Adrenal gland (tissue), 12 donors: Measurements from ENCODE around the gene LRRC4C. TPM values are rescaled to one million over a fixed set of nuclear protein-coding genes. Genes with fewer than 3 reads are reported as not detected.

Source experiments
- DNase-seq, 7 donors: peaks; one replicate each; pipeline ENCODE4 v3.0.0-alpha.2; 2019 to 2020
- H3K27ac ChIP-seq, 5 donors: fragments of 200-600 bp; sonication (generic) in 4 of 5; 1 replicate in 3 of 5; 2 replicates in 2 of 5; pipeline versions ENCODE4 v1.5.1 to v1.8.0; 2016 to 2020; ENCODE audit warnings: mild to moderate bottlenecking in 1 of 5
- H3K27me3 ChIP-seq: fragments of 200-600 bp; 2 replicates; pipeline ENCODE4 v1.8.0; 2021
- H3K36me3 ChIP-seq, 2 donors: fragments of 200-600 bp; replicated peaks in 1 of 2; 1 replicate in 1 of 2; 2 replicates in 1 of 2; pipeline versions ENCODE4 v1.5.1 to v1.8.0; 2018 to 2022
- H3K4me1 ChIP-seq, 2 donors: fragments of 200-600 bp; replicated peaks in 1 of 2; 1 replicate in 1 of 2; 2 replicates in 1 of 2; pipeline versions ENCODE4 v1.5.1 to v1.8.0; 2018 to 2021
- H3K4me3 ChIP-seq, 4 donors: fragments of 200-600 bp; sonication (generic) in 3 of 4; one replicate each; pipeline ENCODE4 v1.5.1; 2016 to 2018
- H3K9me3 ChIP-seq, 3 donors: fragments of 200-600 bp; sonication (generic) in 1 of 3; replicated peaks in 1 of 3; 1 replicate in 2 of 3; 2 replicates in 1 of 3; pipeline versions ENCODE4 v1.5.1 to v1.8.0; 2016 to 2021
- CTCF ChIP-seq, 6 experiments: fragments of 450-650 bp in 4 of 6; fragments of 200-600 bp in 2 of 6; sonication (generic) in 1 of 6; IDR thresholded peaks; 1 replicate in 5 of 6; 2 replicates in 1 of 6; pipeline versions ENCODE4 v1.5.1 to v1.8.0; 2016 to 2021; ENCODE audit warnings: antibody characterized with exemption in 6 of 6, mild to moderate bottlenecking in 2 of 6, moderate library complexity in 1 of 6
- POLR2A ChIP-seq, 2 donors: fragments of 450-650 bp; IDR thresholded peaks; one replicate each; pipeline ENCODE4 v1.6.1; 2017; ENCODE audit warnings: antibody characterized with exemption in 2 of 2, mild to moderate bottlenecking in 2 of 2, moderate library complexity in 1 of 2
- WGBS, 4 donors: extraction: QIAGEN DNeasy Blood & Tissue Kit in 2 of 4; methylation state at CpG; one replicate each; pipeline versions ENCODE4 v1.1.5 to v1.1.7; 2013 to 2017; 5-methylcytosine and 5-hydroxymethylcytosine counted together
- intact Hi-C, 2 donors: fragments of 100-400 bp; cut with DNase I; formaldehyde crosslinking; loops; one replicate each; pipeline versions ENCODE4 v1.14.1 to v1.15.0; 2022 to 2023
- polyA plus RNA-seq, 3 donors: library from polyadenylated mRNA; stranded (reverse); fragments of 200-250 nt in 2 of 3; fragments of 350-450 nt in 1 of 3; fragmentation: Illumina TruSeq in 1 of 3; extraction: RNeasy Lipid Tissue Mini Kit (QIAGEN cat#74804) in 1 of 3; gene quantifications; one replicate each; pipeline ENCODE4 v1.2.3, GENCODE V29; 2013 to 2014
- total RNA-seq, 9 donors: library from RNA; depleted of rRNA in 4 of 9; stranded (reverse); fragments of >200 nt in 4 of 9; fragments of 120-200 nt in 1 of 9; fragmentation: NEBNext Ultra II Directional in 1 of 9; extraction: Animal tissue kit (Norgen Biotek cat#: 25700) in 1 of 9; gene quantifications; one replicate each; pipeline versions ENCODE4 v1.1.0 to v1.2.4, GENCODE V29; 2013 to 2023
- donor health status: healthy with polysubstance abuse.
- donor health status: Bipolar disorder and iron deficiency.
- donor health status: DM: yes; HTN: yes; CAD: no.
- donor health status: DM: no; HTN: no; CAD: no.
- donor health status: DM: no; HTN: no; CAD: no.
- donor health status: DM: yes; HTN: yes; CAD: no.

The LRRC4C gene
- total and polyA plus RNA-seq, 12 donors = 1.0 to 10.6 (median 5.5) TPM

- H3K36me3 ChIP-seq = no peaks in the 10 kb centered on the region
- DNase-seq = no peak
- H3K4me1 ChIP-seq = no peaks in the 10 kb centered on the region
- H3K27ac ChIP-seq = no peak overlapping the region
- TF ChIP-seq CTCF (IDR thresholded peaks at IDR 0.05) = no peak
- TF ChIP-seq POLR2A (IDR thresholded peaks at IDR 0.05) = no peak
- 36 to 54% (median 42%) methylated on average over 1 of the region's 1 CpG for WGBS, 4 donors
- H3K27me3 ChIP-seq = no peaks in the 10 kb centered on the region
- intact Hi-C loops = no loop called here
- no peaks in the 10 kb centered on the region for H3K9me3 ChIP-seq
- H3K4me3 ChIP-seq = no peak overlapping the region
Observed at GRCh38 chr11:40273192-40273732, 1186.2 kb downstream of the LRRC4C start.

GRCh38 chr11:40271361-40271760 is 1188.1 kb downstream of the LRRC4C start:
- TF ChIP-seq CTCF (IDR thresholded peaks at IDR 0.05) (no peak), POLR2A (IDR thresholded peaks at IDR 0.05) (no peak)
- Histone ChIP-seq H3K9me3 (no peaks in the 10 kb centered on the region), H3K27me3 (no peaks in the 10 kb centered on the region), H3K36me3 (no peaks in the 10 kb centered on the region), H3K4me1 (no peaks in the 10 kb centered on the region), H3K4me3 (no peak overlapping the region), H3K27ac (no peak overlapping the region)
- DNase-seq = no peak
- 84 to 97% (median 92%) methylated on average over 5 of the region's 5 CpGs for WGBS, 4 donors
- intact Hi-C loops = no loop called here

GRCh38 chr11:40269865-40270264 is 1189.6 kb downstream of the LRRC4C start:
- H3K9me3 ChIP-seq = no peaks in the 10 kb centered on the region
- no peak for DNase-seq
- H3K27me3 ChIP-seq = no peaks in the 10 kb centered on the region
- intact Hi-C loops = no loop called here
- 72 to 83% (median 80%) methylated on average over 2 of the region's 2 CpGs for WGBS, 4 donors
- no peak for TF ChIP-seq POLR2A (IDR thresholded peaks at IDR 0.05)
- no peak for TF ChIP-seq CTCF (IDR thresholded peaks at IDR 0.05)
- no peaks in the 10 kb centered on the region for H3K36me3 ChIP-seq
- H3K4me1 ChIP-seq = peaks cover 0 to 1% of the 10 kb centered on the region in 2 donors
- H3K4me3 ChIP-seq = no peak overlapping the region
- H3K27ac ChIP-seq = no peak overlapping the region

- intact Hi-C loops = no loop called here
- no peak overlapping the region for H3K27ac ChIP-seq
Observed at GRCh38 chr11:40268551-40268950, 1190.9 kb downstream of the LRRC4C start.

More at GRCh38 chr11:40268551-40268950, 1190.9 kb downstream of the LRRC4C start:
- WGBS, 4 donors = 78 to 96% (median 88%) methylated on average over 2 of the region's 2 CpGs
- Histone ChIP-seq H3K4me1 (peaks cover 0 to 7% of the 10 kb centered on the region in 2 donors), H3K9me3 (no peaks in the 10 kb centered on the region), H3K36me3 (no peaks in the 10 kb centered on the region), H3K4me3 (no peak overlapping the region), H3K27me3 (no peaks in the 10 kb centered on the region)
- TF ChIP-seq CTCF (IDR thresholded peaks at IDR 0.05) (no peak), POLR2A (IDR thresholded peaks at IDR 0.05) (no peak)
- DNase-seq = no peak
